VCaP (cell line): ENCODE data around the gene SYT6.

Experiments
- H3K27ac ChIP-seq: fragments of 450-650 bp; 2 replicates; pipeline ENCODE4 v1.5.1; 2017
- TF ChIP-seq, protein P1 (sequence below): fragments of 450-650 bp; conservative IDR thresholded peaks from 2 replicates; pipeline ENCODE4 v1.5.1; 2017; ENCODE audit warnings: mild to moderate bottlenecking, moderate library complexity

SYT6 gene

DNA sequence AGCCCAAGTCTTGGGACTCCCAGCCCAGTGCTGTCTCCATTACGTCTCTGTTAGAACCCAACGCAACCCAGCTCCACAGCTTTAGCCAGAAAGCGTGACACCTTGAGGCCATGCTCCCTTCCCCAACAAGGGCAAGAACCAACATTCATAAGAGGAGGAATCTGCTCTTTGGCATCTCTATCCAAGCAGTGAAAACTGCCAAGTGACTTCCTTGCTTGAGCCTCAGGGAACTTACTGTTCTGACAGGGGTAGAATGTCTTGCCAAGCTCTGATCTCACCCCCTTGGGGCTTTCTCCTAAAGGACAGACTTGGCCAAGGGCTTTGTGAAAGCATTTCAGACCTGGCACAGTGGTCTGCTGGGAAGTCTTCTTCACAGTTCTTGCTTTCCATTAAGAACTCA, 56.6 kb downstream of the SYT6 start:
- H3K27ac ChIP-seq, result no peak overlapping the region
- TF ChIP-seq, protein P1, sequence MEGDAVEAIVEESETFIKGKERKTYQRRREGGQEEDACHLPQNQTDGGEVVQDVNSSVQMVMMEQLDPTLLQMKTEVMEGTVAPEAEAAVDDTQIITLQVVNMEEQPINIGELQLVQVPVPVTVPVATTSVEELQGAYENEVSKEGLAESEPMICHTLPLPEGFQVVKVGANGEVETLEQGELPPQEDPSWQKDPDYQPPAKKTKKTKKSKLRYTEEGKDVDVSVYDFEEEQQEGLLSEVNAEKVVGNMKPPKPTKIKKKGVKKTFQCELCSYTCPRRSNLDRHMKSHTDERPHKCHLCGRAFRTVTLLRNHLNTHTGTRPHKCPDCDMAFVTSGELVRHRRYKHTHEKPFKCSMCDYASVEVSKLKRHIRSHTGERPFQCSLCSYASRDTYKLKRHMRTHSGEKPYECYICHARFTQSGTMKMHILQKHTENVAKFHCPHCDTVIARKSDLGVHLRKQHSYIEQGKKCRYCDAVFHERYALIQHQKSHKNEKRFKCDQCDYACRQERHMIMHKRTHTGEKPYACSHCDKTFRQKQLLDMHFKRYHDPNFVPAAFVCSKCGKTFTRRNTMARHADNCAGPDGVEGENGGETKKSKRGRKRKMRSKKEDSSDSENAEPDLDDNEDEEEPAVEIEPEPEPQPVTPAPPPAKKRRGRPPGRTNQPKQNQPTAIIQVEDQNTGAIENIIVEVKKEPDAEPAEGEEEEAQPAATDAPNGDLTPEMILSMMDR, result no peak

DNA sequence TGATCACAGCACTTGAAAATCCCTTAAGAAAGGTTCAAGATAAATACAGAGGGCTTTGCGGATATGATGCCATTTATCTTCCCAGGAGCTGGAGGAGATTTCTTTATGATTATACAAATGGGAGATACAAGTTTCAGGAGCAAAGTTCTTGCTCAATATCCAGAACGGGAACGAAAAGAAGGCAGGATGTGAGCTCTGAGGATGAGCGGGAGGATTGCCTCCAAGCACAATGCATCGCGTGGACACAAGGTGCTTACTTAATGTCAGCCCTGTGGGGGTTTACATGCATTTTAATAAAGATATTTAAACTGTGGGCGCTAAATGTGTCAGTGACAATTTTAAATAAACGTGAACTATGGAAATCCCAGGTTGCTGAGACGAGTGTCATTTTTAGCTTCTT, 59.0 kb downstream of the SYT6 start:
- TF ChIP-seq, protein P1, result no peak

DNA sequence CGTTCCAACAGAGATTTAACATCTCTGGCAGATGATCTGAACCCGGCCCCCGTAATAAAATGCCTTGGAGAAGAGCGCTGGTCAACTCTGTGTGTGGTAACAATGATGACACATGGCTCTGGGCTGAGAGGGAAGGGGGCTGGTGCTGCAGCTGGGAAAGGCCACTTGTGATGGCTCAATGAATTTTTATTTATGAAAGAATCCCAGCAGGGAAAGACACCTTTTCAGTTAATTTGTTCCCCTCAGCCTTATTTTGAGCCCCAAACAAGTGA, 59.4 kb downstream of the SYT6 start:
- TF ChIP-seq, protein P1, result no peak
- no peak overlapping the region for H3K27ac ChIP-seq

More for the DNA sequence above, 59.0 kb downstream of the SYT6 start:
- H3K27ac ChIP-seq, result no peak overlapping the region

DNA sequence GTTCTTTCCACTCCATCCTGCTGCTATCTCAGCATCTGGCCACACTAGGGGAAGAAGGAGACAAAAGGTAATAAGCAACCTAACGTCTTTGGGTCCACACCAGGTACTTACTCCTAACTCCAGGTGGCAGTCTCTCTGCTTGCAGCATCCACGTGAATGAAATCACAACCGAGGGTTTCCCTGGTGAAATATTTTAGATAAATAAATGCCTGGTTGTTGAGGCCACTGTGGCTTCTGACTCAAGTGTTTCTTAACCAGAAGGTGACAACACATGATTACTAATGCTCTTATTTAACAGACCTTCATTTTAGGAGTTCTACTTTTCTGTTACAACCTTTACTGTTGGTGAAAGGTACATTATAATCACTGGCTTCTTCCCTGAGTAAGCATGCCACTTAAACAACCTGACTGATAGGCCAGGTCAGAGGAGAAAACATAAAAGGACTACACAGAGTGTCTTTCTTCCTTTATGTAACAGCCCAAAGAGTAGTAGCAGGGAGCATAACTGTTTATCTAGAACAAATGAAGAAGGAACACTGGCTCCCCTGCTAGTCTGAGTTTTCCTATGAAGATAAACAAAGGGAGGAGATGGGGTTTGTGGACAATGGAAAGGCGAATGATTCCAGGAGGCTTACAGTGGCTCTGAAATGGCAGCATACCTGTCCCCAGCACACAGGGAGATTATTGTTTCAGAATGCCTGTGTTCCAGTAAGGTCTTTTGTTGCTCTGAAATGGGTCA, 59.9 kb downstream of the SYT6 start:
- TF ChIP-seq, protein P1, result no peak
- no peak overlapping the region for H3K27ac ChIP-seq

DNA sequence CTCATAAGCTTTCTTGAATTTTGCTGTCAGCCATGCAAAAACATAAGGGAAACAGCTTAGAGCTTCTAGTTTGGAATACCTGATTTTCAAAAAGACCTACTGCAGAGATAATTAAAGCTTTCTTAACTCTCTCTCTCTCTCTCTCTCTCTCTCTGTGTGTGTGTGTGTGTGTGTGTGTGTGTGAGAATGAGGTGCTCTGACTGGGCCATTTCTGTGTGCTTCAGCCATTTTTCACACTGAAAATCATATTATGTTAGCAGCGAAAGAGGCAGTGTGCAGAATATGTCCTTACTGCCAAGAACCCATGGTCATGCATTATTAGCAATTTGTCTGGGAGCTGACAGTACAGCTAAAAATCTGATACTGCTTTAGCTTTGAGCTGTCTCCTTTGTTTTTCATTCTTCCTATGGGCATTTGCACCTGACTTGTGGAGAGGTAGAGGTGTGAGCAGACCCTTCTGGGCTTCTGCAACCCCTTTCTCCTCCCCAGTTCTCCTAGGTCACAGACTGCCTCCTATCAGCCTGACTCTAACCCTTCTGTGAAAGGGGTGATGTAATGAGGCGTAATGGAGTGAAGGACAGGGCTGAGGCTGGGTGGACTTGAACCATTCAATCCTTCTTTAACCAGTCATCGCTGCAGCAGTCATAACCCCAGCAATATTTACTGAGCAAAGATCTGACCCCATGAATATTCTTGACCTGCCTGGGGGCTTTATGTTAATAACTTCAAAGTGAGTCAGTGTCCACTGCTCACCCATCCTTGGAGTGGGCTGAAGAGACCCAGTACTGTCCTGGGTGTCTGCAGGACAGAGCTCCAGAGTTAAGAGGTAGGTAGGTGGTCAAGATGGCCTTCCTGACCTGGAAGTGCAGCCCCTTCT, 61.2 kb downstream of the SYT6 start:
- TF ChIP-seq, protein P1, result no peak
- H3K27ac ChIP-seq, result no peak overlapping the region

DNA sequence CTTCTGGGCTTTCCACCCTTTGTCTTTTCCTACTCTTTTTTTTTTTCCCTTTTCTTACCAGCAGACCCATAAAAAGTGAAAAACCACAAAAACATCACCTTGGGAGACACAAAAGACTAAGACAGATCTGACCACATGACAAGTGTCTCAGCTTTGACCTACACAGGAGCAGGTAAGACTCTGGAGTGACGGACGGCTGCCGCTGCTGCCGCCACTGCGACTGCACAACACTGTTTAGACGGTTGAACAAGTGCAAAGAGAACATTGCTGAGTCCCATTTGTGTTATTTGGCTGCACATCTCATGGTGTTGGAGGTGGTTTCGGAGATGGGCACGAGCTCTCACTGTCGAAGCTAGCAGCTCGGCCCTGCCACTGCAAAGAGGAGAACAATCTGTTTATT, 62.0 kb downstream of the SYT6 start:
- TF ChIP-seq, protein P1, result no peak
- H3K27ac ChIP-seq, result no peak overlapping the region

DNA sequence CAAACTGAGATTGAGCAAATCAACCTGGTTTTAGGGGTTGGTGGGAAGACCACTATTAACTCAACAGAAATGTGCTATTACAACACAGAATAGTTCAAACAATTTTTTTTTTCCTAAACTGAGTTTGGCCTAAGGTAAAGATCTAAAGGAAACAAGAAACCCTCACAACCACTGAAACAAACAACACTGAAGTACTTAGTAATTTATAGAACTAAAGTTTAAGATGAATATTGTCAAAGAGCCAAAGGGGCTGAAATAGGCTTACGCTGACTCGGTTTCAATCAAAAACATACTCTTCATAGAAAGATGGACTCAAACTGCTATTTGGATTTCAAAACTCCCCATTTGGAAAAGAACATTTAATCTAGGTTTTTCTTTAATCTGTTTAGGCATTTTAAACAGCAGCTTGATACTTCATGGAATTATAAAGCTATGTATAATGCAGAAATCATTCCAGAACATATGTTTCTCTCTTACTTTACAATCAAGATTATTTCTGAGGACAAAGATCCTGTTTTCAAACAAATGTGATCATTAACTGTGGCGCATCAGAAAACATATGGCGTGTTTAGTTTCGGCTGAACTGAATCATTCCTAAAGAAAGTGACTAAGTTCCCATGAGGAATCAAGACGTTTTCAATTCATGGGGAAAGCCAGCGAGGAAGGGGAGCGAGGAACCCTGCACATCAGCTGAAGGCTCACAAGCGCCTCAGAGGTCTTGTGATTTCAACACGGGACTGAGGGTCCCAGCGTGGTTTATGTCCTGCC, 62.7 kb downstream of the SYT6 start:
- TF ChIP-seq, protein P1, result no peak

More for the DNA sequence above, 62.7 kb downstream of the SYT6 start:
- no peak overlapping the region for H3K27ac ChIP-seq
